DOHH2 (cell line): Measurements from ENCODE around the gene ASGR2.

Experiments
- EZH2phosphoT487 ChIP-seq: fragments of 200-600 bp; sonication (generic); IDR thresholded peaks from 2 replicates; pipeline ENCODE4 v1.6.1; 2017; ENCODE audit warnings: borderline replicate concordance, mild to moderate bottlenecking, antibody characterized with exemption, low read length, moderate library complexity, mixed read lengths
- TF ChIP-seq, protein P1 (sequence below): fragments of 200-600 bp; sonication (generic); IDR thresholded peaks from one replicate; pipeline ENCODE4 v1.5.1; 2014; ENCODE audit warnings: antibody characterized with exemption, mild to moderate bottlenecking, low read depth, low read length; ENCODE audit not compliant: poor library complexity, severe bottlenecking

DNA sequence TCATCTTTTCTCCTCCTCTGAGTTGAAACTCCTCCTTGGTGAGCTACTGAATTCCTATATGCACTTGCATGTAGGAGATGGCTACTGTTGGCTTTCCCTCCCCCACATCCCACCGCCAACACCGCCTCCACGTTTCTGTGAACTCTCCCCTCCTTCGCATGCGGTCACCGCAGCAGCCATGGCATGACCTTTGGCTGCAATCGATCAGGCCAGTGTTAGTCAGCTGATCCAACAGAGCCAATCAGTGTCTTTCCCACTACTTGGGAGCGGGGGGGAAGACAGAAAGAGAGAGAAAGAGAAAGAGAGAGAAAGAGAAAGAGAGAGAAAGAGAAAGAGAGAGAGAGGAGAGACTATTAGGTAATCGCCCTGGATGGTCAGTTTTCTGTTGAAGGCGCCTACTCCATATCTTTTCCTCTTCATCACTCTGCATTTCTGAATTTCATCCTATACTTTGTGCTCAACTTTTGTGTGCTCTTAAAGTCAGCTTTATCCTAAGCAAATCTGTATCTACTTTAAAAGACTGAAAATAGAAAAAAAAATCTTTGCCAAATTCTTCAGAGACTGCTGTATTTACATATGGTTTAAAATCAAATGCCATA lies 41.8 kb upstream of the ASGR2 start:
- no peak for TF ChIP-seq EZH2phosphoT487
- TF ChIP-seq, protein P1, sequence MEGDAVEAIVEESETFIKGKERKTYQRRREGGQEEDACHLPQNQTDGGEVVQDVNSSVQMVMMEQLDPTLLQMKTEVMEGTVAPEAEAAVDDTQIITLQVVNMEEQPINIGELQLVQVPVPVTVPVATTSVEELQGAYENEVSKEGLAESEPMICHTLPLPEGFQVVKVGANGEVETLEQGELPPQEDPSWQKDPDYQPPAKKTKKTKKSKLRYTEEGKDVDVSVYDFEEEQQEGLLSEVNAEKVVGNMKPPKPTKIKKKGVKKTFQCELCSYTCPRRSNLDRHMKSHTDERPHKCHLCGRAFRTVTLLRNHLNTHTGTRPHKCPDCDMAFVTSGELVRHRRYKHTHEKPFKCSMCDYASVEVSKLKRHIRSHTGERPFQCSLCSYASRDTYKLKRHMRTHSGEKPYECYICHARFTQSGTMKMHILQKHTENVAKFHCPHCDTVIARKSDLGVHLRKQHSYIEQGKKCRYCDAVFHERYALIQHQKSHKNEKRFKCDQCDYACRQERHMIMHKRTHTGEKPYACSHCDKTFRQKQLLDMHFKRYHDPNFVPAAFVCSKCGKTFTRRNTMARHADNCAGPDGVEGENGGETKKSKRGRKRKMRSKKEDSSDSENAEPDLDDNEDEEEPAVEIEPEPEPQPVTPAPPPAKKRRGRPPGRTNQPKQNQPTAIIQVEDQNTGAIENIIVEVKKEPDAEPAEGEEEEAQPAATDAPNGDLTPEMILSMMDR = no peak
